ENCODE measurements around the gene PXMP2.
"Not testable (repeated sequence)": the region's sequence is repeated elsewhere in the genome, so short reads cannot be mapped to it uniquely, and the experiment has no call there.

PXMP2 gene

GRCh38 chr12:132724506-132725241, 37.3 kb downstream of the PXMP2 start:
- no peak for DNase-seq

- DNase-seq: no peak
These were observed 39.0 kb downstream of the PXMP2 start for GRCh38 chr12:132726386-132726785.

GRCh38 chr12:132727091-132727794, 39.9 kb downstream of the PXMP2 start:
- no peak for DNase-seq

GRCh38 chr12:132728502-132728901, 41.1 kb downstream of the PXMP2 start:
- DNase-seq: no peak

- DNase-seq: no peak
These were observed 42.3 kb downstream of the PXMP2 start for GRCh38 chr12:132729541-132730320.

GRCh38 chr12:132730353-132730752, 43.0 kb downstream of the PXMP2 start:
- no peak for DNase-seq

GRCh38 chr12:132731574-132731973, 44.2 kb downstream of the PXMP2 start:
- no peak for DNase-seq

- DNase-seq: no peak
These were observed 46.8 kb downstream of the PXMP2 start for GRCh38 chr12:132734206-132734605.

GRCh38 chr12:132735496-132735895, 48.1 kb downstream of the PXMP2 start:
- DNase-seq: no peak

GRCh38 chr12:132736378-132736777, 49.0 kb downstream of the PXMP2 start:
- no peak for DNase-seq

GRCh38 chr12:132736913-132737312, 49.5 kb downstream of the PXMP2 start:
- DNase-seq: no peak

GRCh38 chr12:132739600-132740312, 52.4 kb downstream of the PXMP2 start:
- DNase-seq: no peak

GRCh38 chr12:132740313-132740646, 52.9 kb downstream of the PXMP2 start:
- no peak for DNase-seq

GRCh38 chr12:132740652-132741051, 53.3 kb downstream of the PXMP2 start:
- no peak for DNase-seq

- no peak for DNase-seq
These were observed 54.2 kb downstream of the PXMP2 start for GRCh38 chr12:132741620-132742019.

- no peak for DNase-seq
These were observed 56.4 kb downstream of the PXMP2 start for GRCh38 chr12:132743831-132744230.

- no peak for DNase-seq
These were observed 59.2 kb downstream of the PXMP2 start for GRCh38 chr12:132746613-132747012.

- DNase-seq: no peak
These were observed 60.0 kb downstream of the PXMP2 start for GRCh38 chr12:132747395-132747794.

- no peak for DNase-seq
These were observed 60.5 kb downstream of the PXMP2 start for GRCh38 chr12:132747896-132748295.

- DNase-seq: no peak
These were observed 60.9 kb downstream of the PXMP2 start for GRCh38 chr12:132748319-132748718.

GRCh38 chr12:132753670-132754069, 66.3 kb downstream of the PXMP2 start:
- not testable (repeated sequence) for DNase-seq

GRCh38 chr12:132754160-132754932, 67.0 kb downstream of the PXMP2 start:
- no peak for DNase-seq

Data from midbrain (tissue), 1 donor.